B cell (primary cell): ENCODE results near the gene OR5W2. TPM values are rescaled to one million over a fixed set of nuclear protein-coding genes. Genes with fewer than 3 reads are reported as not detected.
A peak's percentile ranks its signal among the peaks of the same experiment; 100 is the strongest.

Experiments
- ATAC-seq: fragments of 200-7000 bp; cut with Tn5 transposase; one replicate; pipeline ENCODE4 v1.10.0; 2021; ENCODE audit warnings: low read depth, mild to moderate bottlenecking, moderate number of reproducible peaks, moderate library complexity
- CTCF ChIA-PET: fragments of 350-600 bp; sonication (Branson Sonifier 250); formaldehyde crosslinking; loops from one replicate; lab custom pipeline; 2021; ENCODE audit warnings: antibody characterized with exemption, inconsistent platforms; lab: Charles Lee
- POLR2A ChIA-PET: fragments of 350-600 bp; sonication (Branson Sonifier 250); formaldehyde crosslinking; loops from one replicate; lab custom pipeline; 2021; ENCODE audit warnings: antibody characterized with exemption; lab: Charles Lee
- DNase-seq: peaks from one replicate; pipeline ENCODE4 v3.0.0; 2013
- H2AFZ ChIP-seq: 2 replicates; pipeline ENCODE4 v1.6.1; 2012; ENCODE audit warnings: mild to moderate bottlenecking, low read depth, low read length; ENCODE audit not compliant: insufficient read depth, poor library complexity, severe bottlenecking
- H3K27ac ChIP-seq, 2 donors: 1 replicate in 1 of 2; 2 replicates in 1 of 2; pipeline ENCODE4 v1.5.1; 2012 to 2013; ENCODE audit warnings: low read length in 2 of 2, mild to moderate bottlenecking in 2 of 2, moderate library complexity in 1 of 2
- H3K27me3 ChIP-seq, 4 experiments: fragments of 200-600 bp in 1 of 4; sonication (generic) in 1 of 4; replicated peaks in 1 of 4; 1 replicate in 2 of 4; 2 replicates in 2 of 4; pipeline versions ENCODE4 v1.6.1 to v1.7.0; 2013 to 2016; ENCODE audit warnings: low read length in 3 of 4, mild to moderate bottlenecking in 2 of 4, mixed read lengths in 1 of 4, moderate library complexity in 1 of 4; ENCODE audit not compliant: insufficient read depth in 4 of 4, control insufficient read depth in 3 of 4; ENCODE audit errors: control extremely low read depth in 1 of 4
- H3K36me3 ChIP-seq, 2 experiments: replicated peaks in 1 of 2; 1 replicate in 1 of 2; 2 replicates in 1 of 2; pipeline versions ENCODE4 v1.6.1 to v1.7.1; 2013; ENCODE audit warnings: low read length in 1 of 2; ENCODE audit not compliant: insufficient read depth in 2 of 2, control insufficient read depth in 1 of 2; ENCODE audit errors: control extremely low read depth in 1 of 2, extremely low read depth in 1 of 2
- H3K4me1 ChIP-seq, 2 donors: fragments of 200-600 bp in 1 of 2; sonication (generic) in 1 of 2; 1 replicate in 1 of 2; 2 replicates in 1 of 2; pipeline versions ENCODE4 v1.5.1 to v1.6.1; 2013 to 2017; ENCODE audit warnings: low read length in 2 of 2; ENCODE audit not compliant: control insufficient read depth in 2 of 2, insufficient read depth in 2 of 2
- H3K4me2 ChIP-seq: replicated peaks from 2 replicates; pipeline ENCODE3; 2012; ENCODE audit warnings: mild to moderate bottlenecking, low read depth, low read length; ENCODE audit not compliant: poor library complexity, severe bottlenecking
- H3K4me3 ChIP-seq, 5 experiments: fragments of 200-600 bp in 1 of 5; sonication (generic) in 1 of 5; 1 replicate in 3 of 5; 2 replicates in 2 of 5; pipeline versions ENCODE4 v1.5.1 to v1.7.0; 2011 to 2016; ENCODE audit warnings: low read length in 4 of 5, mild to moderate bottlenecking in 4 of 5, low read depth in 2 of 5, control low read depth in 1 of 5, moderate library complexity in 1 of 5; ENCODE audit not compliant: insufficient read depth in 1 of 5; ENCODE audit errors: control extremely low read depth in 1 of 5, extremely low read depth in 1 of 5
- H3K79me2 ChIP-seq: fragments of 200-600 bp; sonication (generic); one replicate; pipeline ENCODE4 v1.6.0; 2016; ENCODE audit warnings: low read length; ENCODE audit not compliant: control insufficient read depth, insufficient read depth
- H3K9ac ChIP-seq: fragments of 200-600 bp; sonication (generic); 2 replicates; pipeline ENCODE4 v1.6.1; 2017; ENCODE audit warnings: mild to moderate bottlenecking, low read length, moderate library complexity
- H3K9me3 ChIP-seq, 3 donors: one replicate each; pipeline versions ENCODE4 v1.6.1 to v1.7.1; 2013; ENCODE audit warnings: low read length in 2 of 3; ENCODE audit not compliant: control insufficient read depth in 2 of 3, insufficient read depth in 1 of 3; ENCODE audit errors: control extremely low read depth in 1 of 3
- H4K20me1 ChIP-seq: 2 replicates; pipeline ENCODE4 v1.6.0; 2012; ENCODE audit warnings: mild to moderate bottlenecking, low read length; ENCODE audit not compliant: insufficient read depth, control insufficient read depth, poor library complexity, severe bottlenecking
- H3K27ac Mint-ChIP-seq: one replicate; pipeline ENCODE4 v1.8.0; 2021; ENCODE audit warnings: mixed read lengths
- H3K27me3 Mint-ChIP-seq: one replicate; pipeline ENCODE4 v1.8.0; 2021; ENCODE audit warnings: mixed read lengths
- H3K4me1 Mint-ChIP-seq: one replicate; pipeline ENCODE4 v1.8.0; 2021; ENCODE audit warnings: mixed read lengths
- H3K4me3 Mint-ChIP-seq: one replicate; pipeline ENCODE4 v1.8.0; 2021; ENCODE audit warnings: mixed read lengths
- H3K9me3 Mint-ChIP-seq: one replicate; pipeline ENCODE4 v1.8.0; 2022; ENCODE audit warnings: mixed read lengths; ENCODE audit not compliant: insufficient read depth
- EZH2 ChIP-seq: IDR thresholded peaks from 2 replicates; pipeline ENCODE4 v1.6.1; 2012; ENCODE audit warnings: borderline replicate concordance, low read depth, mild to moderate bottlenecking, moderate library complexity, low read length; ENCODE audit not compliant: insufficient read depth, poor library complexity, severe bottlenecking
- WGBS: methylation state at CpG from one replicate; pipeline ENCODE4 v1.1.5; 2013; ENCODE audit warnings: missing lambda C conversion rate; ENCODE audit not compliant: insufficient coverage; 5-methylcytosine and 5-hydroxymethylcytosine counted together
- intact Hi-C: fragments of 100-400 bp; cut with micrococcal nuclease; formaldehyde crosslinking; loops from one replicate; pipeline ENCODE4 v1.10.0; 2022
- polyA plus RNA-seq: library from polyadenylated mRNA; depleted of rRNA; stranded (reverse); fragments of >200 nt; gene quantifications from 2 replicates; pipeline ENCODE4 v1.2.3, GENCODE V29; 2012
- total RNA-seq, 2 donors: library from RNA; stranded (reverse); fragments of 120-200 nt in 1 of 2; gene quantifications; 1 replicate in 1 of 2; 2 replicates in 1 of 2; pipeline versions ENCODE4 v1.2.3 to v1.2.4, GENCODE V29; 2013 to 2022
- TF ChIP-seq, protein P1 (sequence below): fragments of 200-600 bp; IDR thresholded peaks from one replicate; pipeline ENCODE4 v1.8.0; 2022; ENCODE audit warnings: antibody characterized with exemption, mild to moderate bottlenecking

Gene OR5W2
- total and polyA plus RNA-seq, 2 donors (not counting 1 experiment from before 2014, with no cell fraction given), result not detected

DNA sequence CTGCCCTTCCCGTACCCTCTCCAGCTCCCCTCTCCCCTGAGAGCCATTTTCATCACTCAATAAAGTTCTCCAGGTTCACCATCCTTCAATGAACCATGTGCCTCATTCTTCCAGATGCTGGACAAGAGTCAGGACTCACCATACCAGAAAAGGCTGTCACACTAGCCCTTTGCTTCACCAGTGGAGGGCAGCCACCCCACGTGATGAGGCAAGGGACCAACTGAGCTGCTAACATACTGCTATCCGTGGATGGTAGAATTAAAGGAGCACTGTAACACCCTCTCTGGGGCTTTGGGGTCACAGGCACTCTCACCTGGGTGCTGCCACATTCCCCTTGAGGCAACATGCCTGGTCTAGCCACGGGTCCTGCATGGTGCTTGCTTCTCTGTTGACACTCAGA lies 34.9 kb upstream of the OR5W2 start:
- no peak overlapping the region for H3K27ac ChIP-seq
- Mint-ChIP-seq H3K4me3 (no peak overlapping the region), H3K9me3 (no peaks in the 10 kb centered on the region), H3K27me3 (no peaks in the 10 kb centered on the region), H3K4me1 (no peaks in the 10 kb centered on the region), H3K27ac (no peak overlapping the region)
- TF ChIP-seq, protein P1, sequence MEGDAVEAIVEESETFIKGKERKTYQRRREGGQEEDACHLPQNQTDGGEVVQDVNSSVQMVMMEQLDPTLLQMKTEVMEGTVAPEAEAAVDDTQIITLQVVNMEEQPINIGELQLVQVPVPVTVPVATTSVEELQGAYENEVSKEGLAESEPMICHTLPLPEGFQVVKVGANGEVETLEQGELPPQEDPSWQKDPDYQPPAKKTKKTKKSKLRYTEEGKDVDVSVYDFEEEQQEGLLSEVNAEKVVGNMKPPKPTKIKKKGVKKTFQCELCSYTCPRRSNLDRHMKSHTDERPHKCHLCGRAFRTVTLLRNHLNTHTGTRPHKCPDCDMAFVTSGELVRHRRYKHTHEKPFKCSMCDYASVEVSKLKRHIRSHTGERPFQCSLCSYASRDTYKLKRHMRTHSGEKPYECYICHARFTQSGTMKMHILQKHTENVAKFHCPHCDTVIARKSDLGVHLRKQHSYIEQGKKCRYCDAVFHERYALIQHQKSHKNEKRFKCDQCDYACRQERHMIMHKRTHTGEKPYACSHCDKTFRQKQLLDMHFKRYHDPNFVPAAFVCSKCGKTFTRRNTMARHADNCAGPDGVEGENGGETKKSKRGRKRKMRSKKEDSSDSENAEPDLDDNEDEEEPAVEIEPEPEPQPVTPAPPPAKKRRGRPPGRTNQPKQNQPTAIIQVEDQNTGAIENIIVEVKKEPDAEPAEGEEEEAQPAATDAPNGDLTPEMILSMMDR, result no peak
- no peak for TF ChIP-seq EZH2
- H3K36me3 ChIP-seq, result no peaks in the 10 kb centered on the region
- H3K27me3 ChIP-seq, result no peaks in the 10 kb centered on the region
- ChIA-PET POLR2A (no interaction called here), CTCF (no interaction called here)
- no peak overlapping the region for H3K4me2 ChIP-seq
- ATAC-seq (no peak), DNase-seq (no peak)
- no peak overlapping the region for H2AFZ ChIP-seq
- H3K9me3 ChIP-seq, result peaks cover 0 to 5% (median 0%) of the 10 kb centered on the region in 3 donors
- intact Hi-C loops, result no loop called here
- no peak overlapping the region for H3K4me3 ChIP-seq
- 70% methylated on average over 3 of the region's 4 CpGs for WGBS
- no peaks in the 10 kb centered on the region for H3K79me2 ChIP-seq
- no peaks in the 10 kb centered on the region for H3K4me1 ChIP-seq
- no peak overlapping the region for H3K9ac ChIP-seq
- no peaks in the 10 kb centered on the region for H4K20me1 ChIP-seq

DNA sequence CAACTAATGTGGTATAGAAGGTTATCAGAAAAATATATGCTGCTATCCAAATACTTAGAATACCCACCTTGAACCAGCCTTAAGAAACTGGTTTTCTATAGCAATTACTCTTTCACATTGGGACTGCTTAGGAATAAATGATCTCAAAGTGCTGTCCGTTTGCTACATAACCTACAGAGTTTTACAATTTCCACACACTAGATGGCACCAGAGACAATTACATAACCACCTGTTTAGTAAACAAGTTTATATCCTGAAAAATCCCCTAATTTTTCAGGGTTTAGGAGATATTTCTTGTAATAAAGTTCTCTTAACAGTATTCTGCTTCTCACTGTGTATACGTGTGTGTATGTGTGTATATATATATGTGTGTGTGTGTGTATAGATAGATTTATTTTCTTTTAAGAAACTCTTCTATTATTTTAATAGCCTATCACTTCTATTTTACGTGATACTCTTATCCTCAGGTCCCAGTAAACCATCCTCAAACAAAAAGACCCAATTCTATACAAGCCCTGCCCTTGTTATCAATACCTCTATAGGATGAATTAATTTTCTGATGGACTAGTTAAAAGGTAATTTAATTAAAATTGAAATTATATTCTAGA lies 28.5 kb upstream of the OR5W2 start:
- Histone ChIP-seq H2AFZ (no peak overlapping the region), H3K27me3 (no peaks in the 10 kb centered on the region), H3K36me3 (no peaks in the 10 kb centered on the region), H3K9ac (no peak overlapping the region), H3K4me1 (no peaks in the 10 kb centered on the region), H3K79me2 (no peaks in the 10 kb centered on the region), H4K20me1 (no peaks in the 10 kb centered on the region), H3K4me3 (no peak overlapping the region), H3K9me3 (no peaks in the 10 kb centered on the region), H3K27ac (no peak overlapping the region), H3K4me2 (no peak overlapping the region)
- intact Hi-C loops, result loop anchor here (5.0 kb wide), 1 partner anchor 839 kb away; no protein-coding TSS in a partner anchor
- H3K4me3 Mint-ChIP-seq, result no peak overlapping the region
- H3K9me3 Mint-ChIP-seq, result no peaks in the 10 kb centered on the region
- TF ChIP-seq, protein P1, result peak; percentile 14
- TF ChIP-seq EZH2, result no peak
- WGBS, result no CpG with 5 or more reads among the region's 3 CpGs
- H3K27ac Mint-ChIP-seq, result no peak overlapping the region
- no peaks in the 10 kb centered on the region for H3K27me3 Mint-ChIP-seq
- CTCF ChIA-PET, result no interaction called here
- ATAC-seq, result no peak
- no peaks in the 10 kb centered on the region for H3K4me1 Mint-ChIP-seq
- no peak for DNase-seq
- POLR2A ChIA-PET, result no interaction called here
